KMS-11 (cell line): ENCODE results near the gene RPH3AL.
"Not testable (repeated sequence)": the region's sequence is repeated elsewhere in the genome, so short reads cannot be mapped to it uniquely, and the experiment has no call there.

Experiments used
- H2AFZ ChIP-seq: fragments of 200-600 bp; sonication (generic); 2 replicates; pipeline ENCODE4 v1.6.1; 2016; ENCODE audit warnings: antibody characterized with exemption, mixed run types, low read depth
- H3K27ac ChIP-seq: fragments of 200-600 bp; sonication (generic); 2 replicates; pipeline ENCODE4 v1.6.1; 2016; ENCODE audit warnings: mild to moderate bottlenecking, mixed run types
- H3K27me3 ChIP-seq: fragments of 200-600 bp; sonication (generic); 2 replicates; pipeline ENCODE4 v1.6.1; 2017; ENCODE audit warnings: mild to moderate bottlenecking, low read depth, mixed run types, moderate library complexity; ENCODE audit not compliant: insufficient read depth
- H3K36me3 ChIP-seq: fragments of 200-600 bp; sonication (generic); 2 replicates; pipeline ENCODE4 v1.6.1; 2017; ENCODE audit warnings: mild to moderate bottlenecking, mixed run types; ENCODE audit not compliant: insufficient read depth
- H3K4me1 ChIP-seq: fragments of 200-600 bp; sonication (generic); 2 replicates; pipeline ENCODE4 v1.6.1; 2016; ENCODE audit warnings: mild to moderate bottlenecking, low read depth, mixed run types; ENCODE audit not compliant: poor library complexity, severe bottlenecking
- H3K4me2 ChIP-seq: fragments of 200-600 bp; sonication (generic); 2 replicates; pipeline ENCODE4 v1.7.0; 2016; ENCODE audit warnings: mild to moderate bottlenecking, mixed run types
- H3K4me3 ChIP-seq: fragments of 200-600 bp; sonication (generic); IDR thresholded peaks from 2 replicates; pipeline ENCODE4 v1.6.1; 2017; ENCODE audit warnings: low read depth, low read length, mixed read lengths; ENCODE audit not compliant: insufficient read depth
- H3K79me2 ChIP-seq: fragments of 200-600 bp; sonication (generic); 2 replicates; pipeline ENCODE4 v1.6.1; 2016; ENCODE audit warnings: low read depth, mixed run types; ENCODE audit not compliant: insufficient read depth
- H3K9ac ChIP-seq: fragments of 200-600 bp; sonication (generic); 2 replicates; pipeline ENCODE4 v1.6.1; 2016; ENCODE audit warnings: mild to moderate bottlenecking, mixed run types
- H4K20me1 ChIP-seq: fragments of 200-600 bp; sonication (generic); 2 replicates; pipeline ENCODE4 v1.6.1; 2016; ENCODE audit warnings: mild to moderate bottlenecking, mixed run types; ENCODE audit not compliant: insufficient read depth
- CTCF ChIP-seq: fragments of 200-600 bp; sonication (generic); conservative IDR thresholded peaks from 2 replicates; pipeline ENCODE4 v1.6.1; 2017; ENCODE audit warnings: low read depth, mild to moderate bottlenecking, antibody characterized with exemption, low read length, moderate library complexity, mixed read lengths

RPH3AL gene

GRCh38 chr17:207775-208174 lies 144.8 kb downstream of the RPH3AL start:
- Histone ChIP-seq H3K79me2 (no peaks in the 10 kb centered on the region), H3K9ac (no peak overlapping the region), H3K36me3 (no peaks in the 10 kb centered on the region), H3K27ac (no peak overlapping the region), H3K27me3 (peaks cover 3% of the 10 kb centered on the region; the same call in 1 of the 2 replicates), H4K20me1 (no peaks in the 10 kb centered on the region), H3K4me3 (no peak overlapping the region), H3K4me2 (no peak overlapping the region), H3K4me1 (no peaks in the 10 kb centered on the region), H2AFZ (no peak overlapping the region)
- TF ChIP-seq CTCF = no peak

GRCh38 chr17:206941-207560 lies 145.6 kb downstream of the RPH3AL start:
- H3K27ac ChIP-seq = no peak overlapping the region
- H3K79me2 ChIP-seq = no peaks in the 10 kb centered on the region
- no peak for TF ChIP-seq CTCF
- no peaks in the 10 kb centered on the region for H3K4me1 ChIP-seq
- H4K20me1 ChIP-seq = no peaks in the 10 kb centered on the region
- no peak overlapping the region for H3K4me2 ChIP-seq
- H3K27me3 ChIP-seq = peaks cover 3% of the 10 kb centered on the region; the same call in 1 of the 2 replicates
- H2AFZ ChIP-seq = no peak overlapping the region
- no peak overlapping the region for H3K9ac ChIP-seq
- H3K4me3 ChIP-seq = no peak overlapping the region
- no peaks in the 10 kb centered on the region for H3K36me3 ChIP-seq

- H3K4me3 ChIP-seq, H3K27ac ChIP-seq, H3K9ac ChIP-seq, H3K36me3 ChIP-seq, H4K20me1 ChIP-seq, H2AFZ ChIP-seq, H3K4me1 ChIP-seq, H3K79me2 ChIP-seq, H3K4me2 ChIP-seq, H3K27me3 ChIP-seq: not testable (repeated sequence)
Observed at GRCh38 chr17:206484-206883, 146.1 kb downstream of the RPH3AL start.

- Histone ChIP-seq H3K79me2 (no peaks in the 10 kb centered on the region), H3K4me1 (no peaks in the 10 kb centered on the region), H3K4me2 (no peak overlapping the region), H3K27ac (no peak overlapping the region), H3K27me3 (peaks cover 3% of the 10 kb centered on the region; the same call in 1 of the 2 replicates), H2AFZ (no peak overlapping the region), H4K20me1 (no peaks in the 10 kb centered on the region), H3K4me3 (no peak overlapping the region), H3K9ac (no peak overlapping the region), H3K36me3 (no peaks in the 10 kb centered on the region)
- TF ChIP-seq CTCF = no peak
Observed at GRCh38 chr17:205817-206216, 146.8 kb downstream of the RPH3AL start.

- H2AFZ ChIP-seq = no peak overlapping the region
- TF ChIP-seq CTCF = no peak
- no peaks in the 10 kb centered on the region for H4K20me1 ChIP-seq
- no peak overlapping the region for H3K4me3 ChIP-seq
- no peaks in the 10 kb centered on the region for H3K36me3 ChIP-seq
- H3K79me2 ChIP-seq = no peaks in the 10 kb centered on the region
- H3K27ac ChIP-seq = no peak overlapping the region
- no peaks in the 10 kb centered on the region for H3K4me1 ChIP-seq
- H3K9ac ChIP-seq = no peak overlapping the region
- no peak overlapping the region for H3K4me2 ChIP-seq
- H3K27me3 ChIP-seq = peaks cover 3% of the 10 kb centered on the region; the same call in 1 of the 2 replicates
Observed at GRCh38 chr17:205148-205669, 147.4 kb downstream of the RPH3AL start.
